Neural progenitor cell (in vitro differentiated cells): ENCODE results near the gene GCNT2.

Source experiments
- CTCF ChIP-seq: fragments of 200-600 bp; sonication (generic); IDR thresholded peaks from 2 replicates; pipeline ENCODE4 v1.5.1; 2017; ENCODE audit warnings: antibody characterized with exemption, mild to moderate bottlenecking
- EZH2 ChIP-seq: fragments of 200-600 bp; sonication (generic); IDR thresholded peaks from 2 replicates; pipeline ENCODE4 v1.6.1; 2017; ENCODE audit warnings: antibody characterized with exemption, mild to moderate bottlenecking, moderate library complexity

DNA sequence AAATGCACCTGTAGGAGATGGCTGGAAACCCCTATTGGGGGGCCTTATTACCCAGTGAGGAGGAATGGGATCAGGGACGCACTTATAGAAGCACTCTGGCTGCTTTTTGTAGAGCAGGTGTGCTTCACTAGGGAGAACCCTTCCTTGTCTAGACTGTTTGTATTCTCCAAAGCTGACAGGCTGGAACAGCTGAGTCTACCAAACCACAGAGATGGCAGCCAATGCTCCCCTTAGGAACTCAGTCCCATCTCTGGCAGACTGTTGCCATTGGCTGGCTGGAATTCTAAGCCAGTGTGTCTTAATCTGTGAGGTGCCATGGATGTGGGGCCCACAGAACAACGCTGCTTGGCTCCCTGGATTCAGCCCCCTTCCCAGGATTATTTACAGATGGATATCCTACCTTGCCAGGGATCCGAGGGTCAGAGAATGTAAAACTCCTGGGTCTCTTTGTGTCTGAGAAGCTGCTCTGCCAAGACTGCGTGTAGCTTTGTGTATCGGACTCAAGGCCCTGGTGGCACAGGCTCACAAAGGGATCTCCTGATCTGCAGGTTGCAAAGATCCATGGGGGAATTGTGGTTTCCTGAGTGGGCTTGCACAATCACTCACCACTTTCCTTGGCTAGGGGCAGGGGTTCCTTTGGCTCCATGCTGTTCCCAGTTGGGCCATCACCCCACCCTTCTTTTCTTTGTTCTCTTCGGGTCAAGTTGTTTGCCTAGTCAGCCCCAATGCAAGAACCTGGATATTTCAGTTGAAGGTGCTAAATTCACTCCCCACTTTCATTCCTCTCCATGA is 147.2 kb downstream of the GCNT2 start:
- no peak for TF ChIP-seq EZH2
- no peak for TF ChIP-seq CTCF
